Stomach (tissue), 9 donors: ENCODE measurements around the gene UBALD1. TPM values are rescaled to one million over a fixed set of nuclear protein-coding genes. Genes with fewer than 3 reads are reported as not detected.

Source experiments
- DNase-seq, 2 donors: peaks; one replicate each; pipeline versions ENCODE4 v3.0.0 to v3.0.0-alpha.2; 2013 to 2019
- H3K27ac ChIP-seq, 5 donors: fragments of 200-600 bp in 4 of 5; sonication (generic) in 4 of 5; one replicate each; pipeline ENCODE4 v1.5.1; 2013 to 2019; ENCODE audit warnings: mild to moderate bottlenecking in 1 of 5, moderate library complexity in 1 of 5
- H3K27me3 ChIP-seq, 3 donors: fragments of 200-600 bp; sonication (generic); one replicate each; pipeline ENCODE4 v1.5.1; 2017 to 2019; ENCODE audit warnings: mixed run types in 1 of 3
- H3K36me3 ChIP-seq, 4 donors: fragments of 200-600 bp; sonication (generic); 1 replicate in 3 of 4; 2 replicates in 1 of 4; pipeline ENCODE4 v1.5.1; 2016 to 2019
- H3K4me1 ChIP-seq, 4 donors: fragments of 200-600 bp; sonication (generic); one replicate each; pipeline ENCODE4 v1.5.1; 2016 to 2019
- H3K4me3 ChIP-seq, 4 donors: fragments of 200-600 bp; sonication (generic) in 3 of 4; one replicate each; pipeline ENCODE4 v1.5.1; 2016 to 2019; ENCODE audit warnings: mild to moderate bottlenecking in 1 of 4
- H3K9me3 ChIP-seq, 4 donors: fragments of 200-600 bp; sonication (generic); one replicate each; pipeline ENCODE4 v1.5.1; 2016 to 2019
- CTCF ChIP-seq, 7 experiments: fragments of 450-650 bp in 4 of 7; fragments of 200-600 bp in 3 of 7; sonication (generic) in 3 of 7; IDR thresholded peaks; one replicate each; pipeline ENCODE4 v1.5.1; 2016 to 2019; ENCODE audit warnings: antibody characterized with exemption in 7 of 7, control low read depth in 2 of 7, mild to moderate bottlenecking in 1 of 7
- EP300 ChIP-seq: sonication (generic); formaldehyde crosslinking; IDR thresholded peaks from one replicate; pipeline ENCODE4 v1.6.1; 2017; ENCODE audit warnings: antibody characterized with exemption
- POLR2A ChIP-seq, 4 donors: fragments of 450-650 bp; IDR thresholded peaks; one replicate each; pipeline ENCODE4 v1.6.1; 2016; ENCODE audit warnings: antibody characterized with exemption in 4 of 4, control low read depth in 2 of 4, mild to moderate bottlenecking in 1 of 4, moderate library complexity in 1 of 4
- POLR2AphosphoS5 ChIP-seq, 3 donors: sonication (generic); formaldehyde crosslinking; IDR thresholded peaks; one replicate each; pipeline ENCODE4 v1.6.1; 2016; ENCODE audit warnings: antibody characterized with exemption in 3 of 3
- WGBS, 5 donors: extraction: QIAGEN DNeasy Blood & Tissue Kit in 3 of 5; methylation state at CpG; one replicate each; pipeline versions ENCODE4 v1.1.5 to v1.1.7; 2013 to 2018; 5-methylcytosine and 5-hydroxymethylcytosine counted together
- intact Hi-C: fragments of 100-400 bp; cut with DNase I; formaldehyde crosslinking; loops from one replicate; pipeline ENCODE4 v1.15.1; 2023; ENCODE audit warnings: low total_unique reads
- polyA plus RNA-seq, 3 donors: library from polyadenylated mRNA; stranded (reverse); fragments of 200-250 nt; gene quantifications; one replicate each; pipeline ENCODE4 v1.2.3, GENCODE V29; 2013
- total RNA-seq, 5 donors: library from RNA; depleted of rRNA; stranded (reverse); fragments of >200 nt; gene quantifications; one replicate each; pipeline versions ENCODE4 v1.1.0 to v1.2.3, GENCODE V29; 2014 to 2016
- donor health status: healthy with polysubstance abuse.
- donor health status: Bipolar disorder and iron deficiency.
- donor health status: healthy.

Gene UBALD1
- total and polyA plus RNA-seq, 8 donors, result 0.58 to 77.2 (median 24.1) TPM

- H3K4me3 ChIP-seq, result no peak overlapping the region
- WGBS, 5 donors, result 88 to 93% (median 91%) methylated on average over 20 of the region's 20 CpGs
- DNase-seq, result no peak
- peaks cover 10 to 36% (median 34%) of the 10 kb centered on the region in 4 donors for H3K36me3 ChIP-seq
- H3K27me3 ChIP-seq, result no peaks in the 10 kb centered on the region
- H3K4me1 ChIP-seq, result peaks cover 10 to 66% (median 32%) of the 10 kb centered on the region in 4 donors
- intact Hi-C loops, result no loop called here
- no peak overlapping the region for H3K27ac ChIP-seq
- TF ChIP-seq POLR2A (IDR thresholded peaks at IDR 0.05) (no peak), EP300 (no peak), POLR2AphosphoS5 (IDR thresholded peaks at IDR 0.05) (no peak), CTCF (IDR thresholded peaks at IDR 0.05) (no peak)
- peaks cover 0 to 3% (median 0%) of the 10 kb centered on the region in 4 donors for H3K9me3 ChIP-seq
Observed at GRCh38 chr16:4633910-4634635, 19.4 kb upstream of the UBALD1 start.

GRCh38 chr16:4631444-4631843, 16.8 kb upstream of the UBALD1 start:
- Histone ChIP-seq H3K27me3 (no peaks in the 10 kb centered on the region), H3K4me3 (no peak overlapping the region), H3K36me3 (peaks cover 10 to 35% (median 29%) of the 10 kb centered on the region in 4 donors), H3K27ac (no peak overlapping the region), H3K9me3 (peaks cover 0 to 3% (median 0%) of the 10 kb centered on the region in 4 donors), H3K4me1 (peaks cover 13 to 75% (median 38%) of the 10 kb centered on the region in 4 donors)
- intact Hi-C loops, result no loop called here
- TF ChIP-seq CTCF (IDR thresholded peaks at IDR 0.05) (no peak), POLR2A (IDR thresholded peaks at IDR 0.05) (no peak), EP300 (no peak), POLR2AphosphoS5 (IDR thresholded peaks at IDR 0.05) (no peak)
- 94 to 100% (median 98%) methylated on average over 1 of the region's 1 CpG for WGBS, 5 donors
- DNase-seq, result no peak

GRCh38 chr16:4628283-4628682, 13.6 kb upstream of the UBALD1 start:
- Histone ChIP-seq H3K27me3 (no peaks in the 10 kb centered on the region), H3K9me3 (peaks cover 0 to 3% (median 0%) of the 10 kb centered on the region in 4 donors), H3K27ac (no peak overlapping the region), H3K36me3 (peaks cover 0 to 14% (median 6%) of the 10 kb centered on the region in 4 donors), H3K4me3 (no peak overlapping the region), H3K4me1 (peaks cover 27 to 63% (median 41%) of the 10 kb centered on the region in 4 donors)
- no peak for DNase-seq
- TF ChIP-seq EP300 (no peak), POLR2AphosphoS5 (IDR thresholded peaks at IDR 0.05) (no peak), CTCF (IDR thresholded peaks at IDR 0.05) (no peak)
- intact Hi-C loops, result no loop called here
- WGBS, 5 donors, result 83 to 97% (median 93%) methylated on average over 9 of the region's 9 CpGs

GRCh38 chr16:4626396-4626795, 11.7 kb upstream of the UBALD1 start:
- peak overlapping the region in 4 of 5 donors; percentile 94 to 99 (median 96) for H3K27ac ChIP-seq
- H3K4me1 ChIP-seq, result peaks cover 22 to 49% (median 33%) of the 10 kb centered on the region in 4 donors
- H3K4me3 ChIP-seq, result peak overlapping the region; percentile 65 to 100 (median 93)
- no peak for DNase-seq
- H3K36me3 ChIP-seq, result peaks cover 0 to 14% (median 5%) of the 10 kb centered on the region in 4 donors
- WGBS, 5 donors, result 40 to 63% (median 44%) methylated on average over 5 to 6 of the region's 6 CpGs
- H3K9me3 ChIP-seq, result peaks cover 0 to 2% (median 0%) of the 10 kb centered on the region in 4 donors
- H3K27me3 ChIP-seq, result no peaks in the 10 kb centered on the region
- intact Hi-C loops, result no loop called here
- TF ChIP-seq POLR2A (IDR thresholded peaks at IDR 0.05) (no peak), EP300 (no peak), CTCF (IDR thresholded peaks at IDR 0.05) (no peak), POLR2AphosphoS5 (IDR thresholded peaks at IDR 0.05) (no peak)
